ENCODE results near the gene TOMM34.

The TOMM34 gene

GRCh38 chr20:44979090-44979621 lies 19.0 kb upstream of the TOMM34 start:
- Histone ChIP-seq H3K4me1 (no peaks in the 10 kb centered on the region), H3K27me3 (no peaks in the 10 kb centered on the region), H3K4me3 (no peak overlapping the region), H3K36me3 (peaks cover 25 to 74% (median 43%) of the 10 kb centered on the region in 3 donors), H3K27ac (no peak overlapping the region), H3K9me3 (no peaks in the 10 kb centered on the region)
- intact Hi-C loops (cut with DNase I; ENCODE audit: low total_unique reads), result no loop called here
- peak in 1 of 2 donors; percentile 48 for DNase-seq
- TF ChIP-seq, protein P1, sequence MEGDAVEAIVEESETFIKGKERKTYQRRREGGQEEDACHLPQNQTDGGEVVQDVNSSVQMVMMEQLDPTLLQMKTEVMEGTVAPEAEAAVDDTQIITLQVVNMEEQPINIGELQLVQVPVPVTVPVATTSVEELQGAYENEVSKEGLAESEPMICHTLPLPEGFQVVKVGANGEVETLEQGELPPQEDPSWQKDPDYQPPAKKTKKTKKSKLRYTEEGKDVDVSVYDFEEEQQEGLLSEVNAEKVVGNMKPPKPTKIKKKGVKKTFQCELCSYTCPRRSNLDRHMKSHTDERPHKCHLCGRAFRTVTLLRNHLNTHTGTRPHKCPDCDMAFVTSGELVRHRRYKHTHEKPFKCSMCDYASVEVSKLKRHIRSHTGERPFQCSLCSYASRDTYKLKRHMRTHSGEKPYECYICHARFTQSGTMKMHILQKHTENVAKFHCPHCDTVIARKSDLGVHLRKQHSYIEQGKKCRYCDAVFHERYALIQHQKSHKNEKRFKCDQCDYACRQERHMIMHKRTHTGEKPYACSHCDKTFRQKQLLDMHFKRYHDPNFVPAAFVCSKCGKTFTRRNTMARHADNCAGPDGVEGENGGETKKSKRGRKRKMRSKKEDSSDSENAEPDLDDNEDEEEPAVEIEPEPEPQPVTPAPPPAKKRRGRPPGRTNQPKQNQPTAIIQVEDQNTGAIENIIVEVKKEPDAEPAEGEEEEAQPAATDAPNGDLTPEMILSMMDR (IDR thresholded peaks at IDR 0.05), result no peak

DNA sequence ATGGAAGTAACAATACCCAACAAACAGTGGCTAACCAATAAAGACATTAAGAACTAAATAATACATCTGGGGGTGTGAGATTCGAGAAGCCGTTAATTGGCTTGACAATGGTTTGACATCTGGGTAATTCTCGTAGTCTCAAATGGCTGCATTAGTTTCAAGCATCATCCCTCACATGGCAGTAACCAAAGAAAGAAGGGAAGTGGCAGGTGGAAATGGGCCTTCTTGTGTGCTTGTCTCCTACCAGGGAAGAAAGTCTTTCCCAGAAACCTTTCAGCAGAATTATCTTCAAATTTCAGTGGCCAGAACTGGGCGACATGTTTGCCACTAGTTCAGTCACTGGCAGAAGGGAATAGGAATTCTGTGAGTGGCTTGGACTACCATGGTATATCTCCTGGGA lies 16.5 kb upstream of the TOMM34 start:
- intact Hi-C loops (cut with DNase I; ENCODE audit: low total_unique reads), result no loop called here
- no peaks in the 10 kb centered on the region for H3K9me3 ChIP-seq
- H3K4me3 ChIP-seq, result no peak overlapping the region
- no peaks in the 10 kb centered on the region for H3K4me1 ChIP-seq
- TF ChIP-seq, protein P1 (IDR thresholded peaks at IDR 0.05), result no peak
- no peak for DNase-seq
- H3K36me3 ChIP-seq, result peaks cover 32 to 74% (median 50%) of the 10 kb centered on the region in 3 donors
- H3K27me3 ChIP-seq, result no peaks in the 10 kb centered on the region
- H3K27ac ChIP-seq, result no peak overlapping the region

DNA sequence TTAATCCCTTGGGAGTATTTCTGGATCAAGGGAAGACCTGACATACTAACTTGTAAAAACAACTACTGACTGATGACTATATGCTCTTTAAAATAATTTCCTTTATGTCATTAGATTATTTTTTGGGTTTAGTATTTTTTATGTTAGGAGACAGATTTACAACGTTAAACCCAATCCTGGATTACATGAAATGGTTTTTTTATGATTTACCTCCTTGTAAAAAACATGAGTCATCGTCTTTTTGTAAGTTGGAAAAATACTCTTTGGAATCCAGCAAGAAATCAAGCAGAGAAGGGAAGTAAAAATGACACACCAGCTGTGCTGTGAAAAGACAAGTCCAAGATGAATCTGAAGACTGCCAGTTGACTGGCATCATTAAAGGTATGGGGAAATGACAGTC lies 12.9 kb upstream of the TOMM34 start:
- no peak for DNase-seq
- Histone ChIP-seq H3K27ac (no peak overlapping the region), H3K4me3 (no peak overlapping the region), H3K36me3 (peaks cover 27 to 48% (median 33%) of the 10 kb centered on the region in 3 donors), H3K27me3 (no peaks in the 10 kb centered on the region), H3K4me1 (peaks cover 0 to 6% (median under 1%) of the 10 kb centered on the region in 4 donors), H3K9me3 (no peaks in the 10 kb centered on the region)
- TF ChIP-seq, protein P1 (IDR thresholded peaks at IDR 0.05), result no peak
- intact Hi-C loops (cut with DNase I; ENCODE audit: low total_unique reads), result no loop called here

GRCh38 chr20:44970243-44970757 lies 10.1 kb upstream of the TOMM34 start:
- Histone ChIP-seq H3K27me3 (no peaks in the 10 kb centered on the region), H3K36me3 (peaks cover 24 to 31% (median 27%) of the 10 kb centered on the region in 3 donors), H3K4me3 (no peak overlapping the region), H3K9me3 (no peaks in the 10 kb centered on the region), H3K27ac (no peak overlapping the region), H3K4me1 (peaks cover 0 to 24% (median 10%) of the 10 kb centered on the region in 4 donors)
- intact Hi-C loops (cut with DNase I; ENCODE audit: low total_unique reads), result no loop called here
- DNase-seq, result no peak
- TF ChIP-seq, protein P1 (IDR thresholded peaks at IDR 0.05), result no peak

DNA sequence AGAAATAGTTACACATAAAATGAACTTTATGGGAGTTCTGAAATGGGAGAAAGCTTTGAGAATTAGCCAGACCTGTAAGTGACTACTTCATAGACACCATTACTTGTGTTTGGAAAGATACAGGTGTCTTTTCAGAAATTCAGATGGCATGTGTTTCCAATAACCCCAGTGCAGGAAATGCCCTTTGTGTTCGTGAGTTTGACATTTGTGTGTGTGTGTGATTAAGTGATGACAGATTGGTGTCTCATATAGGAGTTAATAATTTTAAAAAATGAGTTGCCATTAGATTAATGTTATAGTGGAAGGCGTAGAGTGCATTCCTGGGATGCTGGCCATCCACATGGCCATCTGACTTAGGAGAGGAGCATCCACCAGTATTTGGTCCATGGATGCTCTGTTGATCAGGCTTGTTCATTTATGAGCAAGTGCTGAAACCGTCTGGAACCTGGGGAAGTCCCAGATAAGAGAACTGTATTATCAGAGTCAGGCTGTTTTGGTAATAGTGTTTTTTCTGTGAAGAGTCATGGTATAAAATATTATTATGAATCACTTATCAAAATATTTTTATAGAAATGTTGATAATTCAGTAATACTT lies 9.2 kb upstream of the TOMM34 start:
- no peak for DNase-seq
- peaks cover 15 to 22% (median 20%) of the 10 kb centered on the region in 3 donors for H3K36me3 ChIP-seq
- H3K27me3 ChIP-seq, result no peaks in the 10 kb centered on the region
- intact Hi-C loops (cut with DNase I; ENCODE audit: low total_unique reads), result no loop called here
- H3K4me3 ChIP-seq, result no peak overlapping the region
- no peaks in the 10 kb centered on the region for H3K9me3 ChIP-seq
- no peak overlapping the region for H3K27ac ChIP-seq
- peaks cover 0 to 24% (median 10%) of the 10 kb centered on the region in 4 donors for H3K4me1 ChIP-seq
- TF ChIP-seq, protein P1 (IDR thresholded peaks at IDR 0.05), result no peak
